Keratinocyte (primary cell): ENCODE results near the gene ATP6V0A4. TPM values are rescaled to one million over a fixed set of nuclear protein-coding genes. Genes with fewer than 3 reads are reported as not detected.

ENCODE experiments used
- DNase-seq: peaks from one replicate; pipeline ENCODE4 v3.0.0-alpha.2; 2011; ENCODE audit warnings: low read depth, missing footprints, low spot score
- FAIRE-seq: peaks from 2 replicates; lab custom pipeline; 2011; peaks lifted over from hg19 to GRCh38; lab: Jason Lieb, UNC
- H2AFZ ChIP-seq: 2 replicates; pipeline ENCODE4 v1.6.0; 2012; ENCODE audit warnings: low read length, control low read depth, inconsistent platforms; ENCODE audit not compliant: control insufficient read depth
- H3K27ac ChIP-seq: 2 replicates; pipeline ENCODE4 v1.5.1; 2011; ENCODE audit warnings: low read length; ENCODE audit not compliant: control insufficient read depth, insufficient read depth
- H3K27me3 ChIP-seq: 3 replicates; pipeline ENCODE4 v1.6.0; 2011; ENCODE audit warnings: low read length; ENCODE audit not compliant: control insufficient read depth, insufficient read depth; ENCODE audit errors: extremely low read depth
- H3K36me3 ChIP-seq, 2 experiments: 2 replicates in 1 of 2; 3 replicates in 1 of 2; pipeline ENCODE4 v1.5.1; 2011; ENCODE audit warnings: low read length in 2 of 2, mild to moderate bottlenecking in 1 of 2; ENCODE audit not compliant: control insufficient read depth in 2 of 2, insufficient read depth in 2 of 2; ENCODE audit errors: extremely low read depth in 1 of 2
- H3K4me1 ChIP-seq: 3 replicates; pipeline ENCODE4 v1.5.1; 2011; ENCODE audit warnings: low read length; ENCODE audit not compliant: control insufficient read depth, insufficient read depth; ENCODE audit errors: extremely low read depth
- H3K4me2 ChIP-seq: 3 replicates; pipeline ENCODE4 v1.6.0; 2011; ENCODE audit warnings: low read depth, low read length; ENCODE audit not compliant: control insufficient read depth, insufficient read depth; ENCODE audit errors: extremely low read depth
- H3K4me3 ChIP-seq, 3 experiments: fragments of 200-600 bp in 1 of 3; sonication (generic) in 1 of 3; 2 replicates in 2 of 3; 3 replicates in 1 of 3; pipeline ENCODE4 v1.5.1; 2011 to 2016; ENCODE audit warnings: low read length in 3 of 3, mild to moderate bottlenecking in 3 of 3, control low read depth in 2 of 3, inconsistent platforms in 1 of 3, low read depth in 1 of 3, mixed read lengths in 1 of 3, mixed run types in 1 of 3, moderate library complexity in 1 of 3; ENCODE audit not compliant: control insufficient read depth in 2 of 3, insufficient read depth in 2 of 3; ENCODE audit errors: extremely low read depth in 1 of 3
- H3K79me2 ChIP-seq: 2 replicates; pipeline ENCODE4 v1.6.0; 2012; ENCODE audit warnings: low read length; ENCODE audit not compliant: control insufficient read depth, insufficient read depth
- H3K9ac ChIP-seq: 3 replicates; pipeline ENCODE4 v1.6.0; 2011; ENCODE audit warnings: low read length; ENCODE audit not compliant: control insufficient read depth, insufficient read depth; ENCODE audit errors: extremely low read depth
- H3K9me1 ChIP-seq: 3 replicates; pipeline ENCODE4 v1.6.0; 2011; ENCODE audit warnings: low read length; ENCODE audit not compliant: control insufficient read depth, insufficient read depth; ENCODE audit errors: extremely low read depth
- H3K9me3 ChIP-seq: 2 replicates; pipeline ENCODE4 v1.5.1; 2012; ENCODE audit warnings: low read depth, low read length; ENCODE audit not compliant: control insufficient read depth
- H4K20me1 ChIP-seq: 3 replicates; pipeline ENCODE4 v1.6.0; 2011; ENCODE audit warnings: low read length; ENCODE audit not compliant: control insufficient read depth, insufficient read depth; ENCODE audit errors: extremely low read depth
- EZH2 ChIP-seq: IDR thresholded peaks from one replicate; pipeline ENCODE4 v1.6.1; 2012; ENCODE audit warnings: inconsistent platforms, mild to moderate bottlenecking, low read length, moderate library complexity
- dilution Hi-C: fragments of 300-500 bp; cut with MboI; formaldehyde crosslinking; loops from one replicate; pipeline ENCODE4 v1.7.0; 2020; ENCODE audit warnings: low sequenced_read_pairs; ENCODE audit not compliant: extremely low pct_ligation_motif_present
- polyA plus RNA-seq, 5 experiments: library from polyadenylated mRNA; depleted of rRNA in 3 of 5; stranded (reverse) in 3 of 5; stranded (forward) in 1 of 5; unstranded in 1 of 5; fragments of >200 nt; gene quantifications; 1 replicate in 1 of 5; 2 replicates in 3 of 5; 3 replicates in 1 of 5; pipeline versions ENCODE4 v1.2.1 to v1.2.3, GENCODE V29; 2011 to 2012; ENCODE audit warnings: missing spikeins in 2 of 5, low read depth in 1 of 5, low replicate concordance in 1 of 5
- TF ChIP-seq, protein P1 (sequence below), 3 experiments: IDR thresholded peaks in 1 of 3; conservative IDR thresholded peaks in 1 of 3; optimal IDR thresholded peaks in 1 of 3; 2 replicates in 2 of 3; 3 replicates in 1 of 3; pipeline versions ENCODE3 to v1.5.1; 2011; ENCODE audit warnings: low read length in 3 of 3, mild to moderate bottlenecking in 3 of 3, moderate library complexity in 2 of 3, control low read depth in 1 of 3, inconsistent platforms in 1 of 3; ENCODE audit not compliant: insufficient read depth in 2 of 3; ENCODE audit errors: extremely low read depth in 1 of 3

ATP6V0A4 gene
- polyA plus RNA-seq, 1 donor (not counting 4 experiments of a cell fraction or from before 2014, with no cell fraction given) = 0.34 TPM

DNA sequence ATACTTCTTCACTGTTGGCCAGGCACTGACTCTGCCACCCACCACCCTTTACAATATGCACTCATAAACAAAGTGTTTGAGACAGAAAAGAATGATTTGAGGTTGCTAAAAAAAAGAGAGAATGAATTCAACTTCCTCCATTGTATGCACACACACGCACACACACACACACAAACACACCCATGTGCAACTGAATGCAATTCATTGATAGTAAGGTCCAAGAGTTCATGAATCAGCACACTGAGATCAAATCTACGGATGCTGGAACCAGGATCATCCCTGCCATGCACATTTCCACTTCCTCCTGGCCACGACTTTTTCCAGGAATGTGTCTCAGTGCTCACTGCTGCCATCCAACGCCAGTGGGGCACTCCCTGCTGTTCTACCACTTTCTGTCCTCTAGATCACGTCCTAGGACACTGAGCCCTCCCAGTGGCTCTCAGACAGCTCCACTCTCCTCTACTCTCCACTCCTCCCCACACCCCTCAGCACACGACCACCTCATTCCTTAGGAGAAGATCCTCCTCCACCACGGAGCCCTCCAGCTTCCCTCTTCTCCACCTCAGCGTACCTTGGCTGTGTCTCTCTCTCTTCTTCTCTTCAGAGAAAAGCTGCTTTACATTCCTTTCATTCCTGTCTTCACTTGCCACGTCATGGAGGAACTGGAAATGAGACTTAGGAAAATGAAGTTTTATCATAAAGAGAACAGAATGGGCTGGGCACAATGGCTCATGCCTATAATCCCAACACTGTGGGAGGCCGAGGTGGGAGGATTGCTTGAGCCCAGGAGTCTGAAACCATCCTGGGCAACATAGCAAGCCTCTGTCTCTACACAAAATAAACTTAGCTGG is 12.2 kb downstream of the ATP6V0A4 start:
- Histone ChIP-seq H3K9me1 (no peaks in the 10 kb centered on the region), H4K20me1 (no peaks in the 10 kb centered on the region), H3K4me2 (no peak overlapping the region), H3K27ac (no peak overlapping the region), H3K9me3 (no peaks in the 10 kb centered on the region), H3K4me1 (peaks cover 3% of the 10 kb centered on the region), H3K79me2 (no peaks in the 10 kb centered on the region), H3K4me3 (no peak overlapping the region), H3K36me3 (no peaks in the 10 kb centered on the region), H3K27me3 (no peaks in the 10 kb centered on the region), H3K9ac (no peak overlapping the region), H2AFZ (peak overlapping the region; percentile 11)
- dilution Hi-C loops = no loop called here
- no peak for TF ChIP-seq EZH2
- TF ChIP-seq, protein P1, sequence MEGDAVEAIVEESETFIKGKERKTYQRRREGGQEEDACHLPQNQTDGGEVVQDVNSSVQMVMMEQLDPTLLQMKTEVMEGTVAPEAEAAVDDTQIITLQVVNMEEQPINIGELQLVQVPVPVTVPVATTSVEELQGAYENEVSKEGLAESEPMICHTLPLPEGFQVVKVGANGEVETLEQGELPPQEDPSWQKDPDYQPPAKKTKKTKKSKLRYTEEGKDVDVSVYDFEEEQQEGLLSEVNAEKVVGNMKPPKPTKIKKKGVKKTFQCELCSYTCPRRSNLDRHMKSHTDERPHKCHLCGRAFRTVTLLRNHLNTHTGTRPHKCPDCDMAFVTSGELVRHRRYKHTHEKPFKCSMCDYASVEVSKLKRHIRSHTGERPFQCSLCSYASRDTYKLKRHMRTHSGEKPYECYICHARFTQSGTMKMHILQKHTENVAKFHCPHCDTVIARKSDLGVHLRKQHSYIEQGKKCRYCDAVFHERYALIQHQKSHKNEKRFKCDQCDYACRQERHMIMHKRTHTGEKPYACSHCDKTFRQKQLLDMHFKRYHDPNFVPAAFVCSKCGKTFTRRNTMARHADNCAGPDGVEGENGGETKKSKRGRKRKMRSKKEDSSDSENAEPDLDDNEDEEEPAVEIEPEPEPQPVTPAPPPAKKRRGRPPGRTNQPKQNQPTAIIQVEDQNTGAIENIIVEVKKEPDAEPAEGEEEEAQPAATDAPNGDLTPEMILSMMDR (optimal IDR thresholded peaks at IDR 0.05 in 1 of 3, IDR thresholded peaks at IDR 0.05 in 1 of 3, conservative IDR thresholded peaks at IDR 0.05 in 1 of 3; ENCODE audit: extremely low read depth in 1 of 3, insufficient read depth in 2 of 3, low read length in 3 of 3) = peak in 2 of 3 experiments; percentile 3 to 38
- FAIRE-seq = no peak
- no peak for DNase-seq

- dilution Hi-C loops = no loop called here
- Histone ChIP-seq H3K4me3 (no peak overlapping the region), H3K4me1 (peaks cover 3% of the 10 kb centered on the region), H3K79me2 (no peaks in the 10 kb centered on the region), H3K27ac (no peak overlapping the region), H3K9me1 (no peaks in the 10 kb centered on the region), H3K9me3 (no peaks in the 10 kb centered on the region), H3K27me3 (no peaks in the 10 kb centered on the region), H3K4me2 (no peak overlapping the region), H4K20me1 (no peaks in the 10 kb centered on the region), H2AFZ (no peak overlapping the region), H3K36me3 (no peaks in the 10 kb centered on the region), H3K9ac (no peak overlapping the region)
- DNase-seq (no peak), FAIRE-seq (no peak)
- TF ChIP-seq, protein P1 (optimal IDR thresholded peaks at IDR 0.05 in 1 of 3, IDR thresholded peaks at IDR 0.05 in 1 of 3, conservative IDR thresholded peaks at IDR 0.05 in 1 of 3; ENCODE audit: extremely low read depth in 1 of 3, insufficient read depth in 2 of 3, low read length in 3 of 3) = no peak
- no peak for TF ChIP-seq EZH2
These were observed 13.3 kb downstream of the ATP6V0A4 start for GRCh38 chr7:138784692-138785091.
